C4-2B (cell line): ENCODE results near the gene PLPPR3.

Source experiments
- H3K27ac ChIP-seq: fragments of 450-650 bp; 2 replicates; pipeline ENCODE4 v1.5.1; 2017
- CTCF ChIP-seq: fragments of 450-650 bp; conservative IDR thresholded peaks from 2 replicates; pipeline ENCODE4 v1.5.1; 2017; ENCODE audit warnings: mild to moderate bottlenecking
- ZFX ChIP-seq: fragments of 450-650 bp; IDR thresholded peaks from 2 replicates; pipeline ENCODE4 v1.6.1; 2017

Gene PLPPR3

GRCh38 chr19:821825-822503 is at the start of gene PLPPR3:
TSS of gene PLPPR3 (minus strand) at chr19:821955. CDS start at chr19:821559, 396 bp downstream.
- no peak for TF ChIP-seq CTCF
- no peak for TF ChIP-seq ZFX
- no peak within 1 kb of the TSS for H3K27ac ChIP-seq

GRCh38 chr19:870963-871401 is 49.2 kb upstream of the PLPPR3 start:
- TF ChIP-seq CTCF (no peak), ZFX (no peak)
- H3K27ac ChIP-seq, result no peak overlapping the region

- no peak for TF ChIP-seq ZFX
- no peak for TF ChIP-seq CTCF
Observed at GRCh38 chr19:870314-870713, 48.6 kb upstream of the PLPPR3 start.

GRCh38 chr19:869245-870177 is 47.8 kb upstream of the PLPPR3 start:
- TF ChIP-seq ZFX, result no peak
- no peak for TF ChIP-seq CTCF
- H3K27ac ChIP-seq, result peak overlapping the region; percentile 49

More at GRCh38 chr19:870314-870713, 48.6 kb upstream of the PLPPR3 start:
- peak overlapping the region; percentile 49 for H3K27ac ChIP-seq

GRCh38 chr19:868458-869244 is 46.9 kb upstream of the PLPPR3 start:
- H3K27ac ChIP-seq, result peak overlapping the region; percentile 49
- TF ChIP-seq ZFX (no peak), CTCF (no peak)

GRCh38 chr19:867855-868457 is 46.2 kb upstream of the PLPPR3 start:
- TF ChIP-seq CTCF, result no peak
- TF ChIP-seq ZFX, result no peak
- no peak overlapping the region for H3K27ac ChIP-seq
